Ovary (tissue), 9 donors: ENCODE results near the gene PIWIL4. TPM values are rescaled to one million over a fixed set of nuclear protein-coding genes. Genes with fewer than 3 reads are reported as not detected.

ENCODE experiments used
- DNase-seq, 5 donors: peaks; one replicate each; pipeline ENCODE4 v3.0.0-alpha.2; 2019 to 2020
- H3K27ac ChIP-seq, 2 donors: fragments of 200-600 bp; one replicate each; pipeline versions ENCODE4 v1.5.1 to v1.8.0; 2019 to 2022
- H3K27me3 ChIP-seq: fragments of 200-600 bp; one replicate; pipeline ENCODE4 v1.8.0; 2022
- H3K36me3 ChIP-seq: fragments of 200-600 bp; sonication (generic); one replicate; pipeline ENCODE4 v1.5.1; 2019
- H3K4me1 ChIP-seq: one replicate; pipeline ENCODE4 v1.8.1; 2013; ENCODE audit warnings: mild to moderate bottlenecking, moderate library complexity; ENCODE audit not compliant: insufficient read depth
- H3K4me3 ChIP-seq: fragments of 200-600 bp; sonication (generic); one replicate; pipeline ENCODE4 v1.5.1; 2017
- H3K9me3 ChIP-seq, 2 donors: fragments of 200-600 bp in 1 of 2; sonication (generic) in 1 of 2; one replicate each; pipeline versions ENCODE4 v1.5.1 to v1.8.1; 2013 to 2019; ENCODE audit warnings: mild to moderate bottlenecking in 1 of 2, moderate library complexity in 1 of 2
- CTCF ChIP-seq, 3 donors: fragments of 450-650 bp in 2 of 3; fragments of 200-600 bp in 1 of 3; IDR thresholded peaks; one replicate each; pipeline versions ENCODE4 v1.5.1 to v1.8.0; 2016 to 2022; ENCODE audit warnings: antibody characterized with exemption in 3 of 3, mild to moderate bottlenecking in 1 of 3
- EP300 ChIP-seq: sonication (generic); formaldehyde crosslinking; IDR thresholded peaks from one replicate; pipeline ENCODE4 v1.6.1; 2017; ENCODE audit warnings: antibody characterized with exemption
- POLR2A ChIP-seq: fragments of 450-650 bp; IDR thresholded peaks from one replicate; pipeline ENCODE4 v1.6.1; 2017; ENCODE audit warnings: antibody characterized with exemption, mild to moderate bottlenecking, moderate library complexity
- WGBS, 3 donors: extraction: QIAGEN DNeasy Blood & Tissue Kit in 1 of 3; methylation state at CpG; one replicate each; pipeline versions ENCODE4 v1.1.5 to v1.1.7; 2013 to 2017; 5-methylcytosine and 5-hydroxymethylcytosine counted together
- intact Hi-C, 4 donors: fragments of 100-400 bp; cut with DNase I; formaldehyde crosslinking; loops; one replicate each; pipeline versions ENCODE4 v1.11.0 to v1.15.1; 2022 to 2023
- polyA plus RNA-seq, 2 donors: library from polyadenylated mRNA; stranded (reverse); fragments of 200-250 nt in 1 of 2; fragments of 350-450 nt in 1 of 2; fragmentation: Illumina TruSeq in 1 of 2; extraction: RNeasy Lipid Tissue Mini Kit (QIAGEN cat#74804) in 1 of 2; gene quantifications; one replicate each; pipeline ENCODE4 v1.2.3, GENCODE V29; 2013 to 2014
- total RNA-seq, 7 donors: library from RNA; depleted of rRNA in 2 of 7; stranded (reverse); fragments of >200 nt in 2 of 7; fragmentation: NEBNext Ultra II Directional in 3 of 7; extraction: Animal tissue kit (Norgen Biotek cat#: 25700) in 3 of 7; gene quantifications; one replicate each; pipeline versions ENCODE4 v1.1.0 to v1.2.4, GENCODE V29; 2016 to 2023
- donor health status: DM: no; HTN: no; CAD: no; lungs with moderate emphysema.
- donor health status: DM: no; HTN: no; CAD: no.
- donor health status: Bipolar disorder and iron deficiency.
- donor health status: DM: yes; HTN: yes; CAD: no.
- donor health status: DM: no; HTN: no; CAD: no.
- donor health status: DM: yes; HTN: yes; CAD: no.

The PIWIL4 gene
- total and polyA plus RNA-seq, 9 donors, result 1.9 to 4.6 (median 3.6) TPM

- Histone ChIP-seq H3K4me3 (no peak overlapping the region), H3K27me3 (no peaks in the 10 kb centered on the region), H3K4me1 (no peaks in the 10 kb centered on the region), H3K27ac (no peak overlapping the region), H3K36me3 (no peaks in the 10 kb centered on the region), H3K9me3 (no peaks in the 10 kb centered on the region)
- intact Hi-C loops, result no loop called here
- 80 to 85% (median 83%) methylated on average over 3 of the region's 3 CpGs for WGBS, 3 donors
- DNase-seq, result no peak
- TF ChIP-seq CTCF (IDR thresholded peaks at IDR 0.05) (no peak), EP300 (no peak), POLR2A (no peak)
Measured at GRCh38 chr11:94657629-94658028, 90.5 kb downstream of the PIWIL4 start.

GRCh38 chr11:94658386-94658785, 91.2 kb downstream of the PIWIL4 start:
- WGBS, 3 donors, result 60 to 67% (median 65%) methylated on average over 5 of the region's 5 CpGs
- TF ChIP-seq CTCF (IDR thresholded peaks at IDR 0.05), result no peak
- no peak for TF ChIP-seq POLR2A
- TF ChIP-seq EP300, result no peak
- intact Hi-C loops, result no loop called here
- Histone ChIP-seq H3K4me3 (no peak overlapping the region), H3K9me3 (no peaks in the 10 kb centered on the region), H3K36me3 (no peaks in the 10 kb centered on the region), H3K4me1 (no peaks in the 10 kb centered on the region), H3K27ac (no peak overlapping the region), H3K27me3 (no peaks in the 10 kb centered on the region)
- DNase-seq, result no peak

GRCh38 chr11:94658888-94659287, 91.7 kb downstream of the PIWIL4 start:
- H3K36me3 ChIP-seq, result no peaks in the 10 kb centered on the region
- no peak for DNase-seq
- no peak overlapping the region for H3K27ac ChIP-seq
- no peaks in the 10 kb centered on the region for H3K27me3 ChIP-seq
- WGBS, 3 donors, result 30 to 48% (median 41%) methylated on average over 3 of the region's 3 CpGs
- no peaks in the 10 kb centered on the region for H3K4me1 ChIP-seq
- H3K4me3 ChIP-seq, result no peak overlapping the region
- TF ChIP-seq EP300 (no peak), CTCF (IDR thresholded peaks at IDR 0.05) (no peak), POLR2A (no peak)
- no peaks in the 10 kb centered on the region for H3K9me3 ChIP-seq
- intact Hi-C loops, result no loop called here

GRCh38 chr11:94661444-94661843, 94.3 kb downstream of the PIWIL4 start:
- intact Hi-C loops, result no loop called here
- Histone ChIP-seq H3K27me3 (no peaks in the 10 kb centered on the region), H3K4me1 (no peaks in the 10 kb centered on the region), H3K9me3 (no peaks in the 10 kb centered on the region), H3K4me3 (no peak overlapping the region), H3K27ac (no peak overlapping the region), H3K36me3 (no peaks in the 10 kb centered on the region)
- WGBS, 3 donors, result 88 to 97% (median 93%) methylated on average over 1 of the region's 1 CpG
- TF ChIP-seq CTCF (IDR thresholded peaks at IDR 0.05) (no peak), POLR2A (no peak), EP300 (no peak)
- DNase-seq, result no peak
